ENCODE measurements around the gene ME2.

GRCh38 chr18:50977037-50977760 lies 98.3 kb downstream of the ME2 start:
- TF ChIP-seq EP300 (IDR thresholded peaks at IDR 0.05) (no peak), CTCF (IDR thresholded peaks at IDR 0.05) (no peak), POLR2A (IDR thresholded peaks at IDR 0.05) (no peak)

Measured in tibial nerve (tissue), 4 donors.